ENCODE data around the gene C1QL3.

GRCh38 chr10:16559236-16559773, 37.6 kb upstream of the C1QL3 start:
- TF ChIP-seq CTCF (conservative IDR thresholded peaks at IDR 0.05; ENCODE audit: low read depth, low read length) (no peak), RCOR1 (IDR thresholded peaks at IDR 0.05; ENCODE audit: insufficient replicate concordance, low read length) (no peak), SMC3 (IDR thresholded peaks at IDR 0.05; ENCODE audit: low read depth, low read length) (no peak), POLR2A (IDR thresholded peaks at IDR 0.05; ENCODE audit: low read depth, low read length) (no peak), BHLHE40 (IDR thresholded peaks at IDR 0.05; ENCODE audit: low read depth, low read length) (no peak), CHD1 (IDR thresholded peaks at IDR 0.05; ENCODE audit: low read depth, low read length) (no peak), RFX5 (IDR thresholded peaks at IDR 0.05; ENCODE audit: low read depth, low read length) (no peak), MXI1 (IDR thresholded peaks at IDR 0.05; ENCODE audit: borderline replicate concordance, low read depth, low read length) (no peak), NFE2L2 (IDR thresholded peaks at IDR 0.05; ENCODE audit: low read depth, low read length) (no peak), USF2 (IDR thresholded peaks at IDR 0.05; ENCODE audit: low read depth, low read length) (no peak), FOS (IDR thresholded peaks at IDR 0.05; ENCODE audit: low read depth, low read length) (no peak)
